Ishikawa (cell line): Measurements from ENCODE around the gene INKA2.

Experiments used
- CEBPB ChIP-seq: IDR thresholded peaks from 2 replicates; pipeline ENCODE4 v1.6.1; 2012
- CREB1 ChIP-seq: IDR thresholded peaks from 2 replicates; pipeline ENCODE4 v1.6.1; 2012; ENCODE audit warnings: low read depth
- EP300 ChIP-seq: IDR thresholded peaks from 2 replicates; pipeline ENCODE4 v1.6.1; 2012; ENCODE audit warnings: borderline replicate concordance
- TAF1 ChIP-seq: IDR thresholded peaks from 2 replicates; pipeline ENCODE4 v1.6.1; 2012; ENCODE audit warnings: low read depth, mild to moderate bottlenecking
- TEAD4 ChIP-seq: IDR thresholded peaks from 2 replicates; pipeline ENCODE4 v1.6.1; 2012
- YY1 ChIP-seq: IDR thresholded peaks from 2 replicates; pipeline ENCODE4 v1.6.1; 2012; ENCODE audit warnings: low read depth
- TF ChIP-seq, protein P1 (sequence below): IDR thresholded peaks from 2 replicates; pipeline ENCODE4 v1.6.1; 2012; ENCODE audit warnings: low read depth, mild to moderate bottlenecking

DNA sequence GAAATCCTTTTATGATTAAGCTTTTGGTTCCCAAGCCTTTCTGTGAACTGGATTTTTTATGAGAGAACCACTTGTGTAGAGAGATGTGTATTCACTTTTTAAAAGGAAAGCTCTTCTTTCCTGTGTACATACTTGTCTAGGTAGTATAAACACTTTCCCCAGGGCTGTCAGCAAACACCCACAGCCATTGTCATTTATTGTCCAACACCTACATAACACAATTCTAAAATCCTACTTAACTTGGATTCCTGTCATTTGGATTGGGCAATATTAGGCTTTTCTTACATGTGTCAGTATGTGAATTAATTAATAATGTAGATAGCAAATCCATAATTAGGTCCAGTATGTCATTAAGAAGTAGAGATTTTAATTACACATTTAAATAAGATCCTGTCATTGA, 28.8 kb upstream of the INKA2 start:
- TF ChIP-seq TEAD4 (no peak), EP300 (no peak), YY1 (no peak), CEBPB (no peak), TAF1 (no peak), CREB1 (no peak)
- TF ChIP-seq, protein P1, sequence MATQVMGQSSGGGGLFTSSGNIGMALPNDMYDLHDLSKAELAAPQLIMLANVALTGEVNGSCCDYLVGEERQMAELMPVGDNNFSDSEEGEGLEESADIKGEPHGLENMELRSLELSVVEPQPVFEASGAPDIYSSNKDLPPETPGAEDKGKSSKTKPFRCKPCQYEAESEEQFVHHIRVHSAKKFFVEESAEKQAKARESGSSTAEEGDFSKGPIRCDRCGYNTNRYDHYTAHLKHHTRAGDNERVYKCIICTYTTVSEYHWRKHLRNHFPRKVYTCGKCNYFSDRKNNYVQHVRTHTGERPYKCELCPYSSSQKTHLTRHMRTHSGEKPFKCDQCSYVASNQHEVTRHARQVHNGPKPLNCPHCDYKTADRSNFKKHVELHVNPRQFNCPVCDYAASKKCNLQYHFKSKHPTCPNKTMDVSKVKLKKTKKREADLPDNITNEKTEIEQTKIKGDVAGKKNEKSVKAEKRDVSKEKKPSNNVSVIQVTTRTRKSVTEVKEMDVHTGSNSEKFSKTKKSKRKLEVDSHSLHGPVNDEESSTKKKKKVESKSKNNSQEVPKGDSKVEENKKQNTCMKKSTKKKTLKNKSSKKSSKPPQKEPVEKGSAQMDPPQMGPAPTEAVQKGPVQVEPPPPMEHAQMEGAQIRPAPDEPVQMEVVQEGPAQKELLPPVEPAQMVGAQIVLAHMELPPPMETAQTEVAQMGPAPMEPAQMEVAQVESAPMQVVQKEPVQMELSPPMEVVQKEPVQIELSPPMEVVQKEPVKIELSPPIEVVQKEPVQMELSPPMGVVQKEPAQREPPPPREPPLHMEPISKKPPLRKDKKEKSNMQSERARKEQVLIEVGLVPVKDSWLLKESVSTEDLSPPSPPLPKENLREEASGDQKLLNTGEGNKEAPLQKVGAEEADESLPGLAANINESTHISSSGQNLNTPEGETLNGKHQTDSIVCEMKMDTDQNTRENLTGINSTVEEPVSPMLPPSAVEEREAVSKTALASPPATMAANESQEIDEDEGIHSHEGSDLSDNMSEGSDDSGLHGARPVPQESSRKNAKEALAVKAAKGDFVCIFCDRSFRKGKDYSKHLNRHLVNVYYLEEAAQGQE = no peak
